ENCODE data around the gene ATP11C.
"Not testable (repeated sequence)": the region's sequence is repeated elsewhere in the genome, so short reads cannot be mapped to it uniquely, and the experiment has no call there.

The ATP11C gene

DNA sequence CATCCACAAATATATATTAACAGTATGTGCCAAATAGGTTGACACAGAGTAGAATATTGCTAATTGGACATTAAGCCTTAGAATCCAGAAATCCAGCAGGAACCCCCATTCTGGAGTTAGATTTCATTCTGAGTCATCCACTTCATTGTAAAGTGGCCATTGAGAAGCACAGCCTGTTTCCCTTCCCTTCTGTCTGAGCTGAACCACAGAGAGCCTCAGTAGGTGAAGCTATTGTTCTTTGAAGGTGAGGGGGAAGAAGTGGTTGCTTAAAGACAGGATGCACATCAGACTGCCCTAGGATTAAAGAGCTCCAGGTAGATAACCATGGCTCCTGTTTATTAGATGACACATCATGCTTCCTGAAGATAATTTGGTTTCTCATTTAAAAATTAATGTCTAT is 194.3 kb downstream of the ATP11C start:
- DNase-seq (ENCODE audit: extremely low read depth in 1 of 2, low read depth in 1 of 2), result no peak

DNA sequence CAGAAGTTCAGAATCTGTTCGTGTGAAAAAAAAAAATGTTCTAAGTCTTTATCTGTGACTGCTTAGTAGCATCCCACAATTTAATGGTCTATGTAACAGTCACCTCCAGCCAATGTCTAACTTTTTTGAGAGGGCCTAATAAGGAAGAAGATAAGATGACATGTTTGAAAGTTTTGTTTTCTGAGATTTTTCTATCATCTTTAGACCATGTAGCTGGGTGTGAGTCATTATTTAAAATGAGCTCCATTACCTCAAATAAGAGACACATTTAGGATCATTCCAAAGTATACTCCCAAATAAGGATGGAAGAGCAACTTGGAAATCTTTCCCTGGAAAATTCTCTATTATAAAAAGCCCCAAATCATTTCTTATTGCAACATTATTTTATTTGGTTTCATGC is 196.7 kb downstream of the ATP11C start:
- no peak for DNase-seq (ENCODE audit: extremely low read depth in 1 of 2, low read depth in 1 of 2)

DNA sequence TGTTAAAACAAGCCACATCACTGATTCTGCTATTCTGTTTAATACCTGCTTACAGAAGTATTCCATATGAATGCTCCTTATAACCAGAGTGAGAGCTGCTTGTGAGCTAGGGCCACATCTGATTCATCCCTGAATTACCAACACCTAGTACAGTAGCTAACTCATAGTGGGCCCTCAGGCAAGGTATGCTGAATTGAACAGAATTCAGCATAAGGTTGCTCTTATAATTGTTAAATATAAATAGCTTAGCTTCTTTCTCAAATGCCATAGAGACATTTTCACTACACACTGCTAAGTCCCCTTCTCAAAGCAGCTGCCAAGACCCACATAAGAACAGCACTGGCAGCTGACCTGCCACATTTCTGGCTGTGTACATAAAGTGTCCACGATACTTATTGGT is 197.9 kb downstream of the ATP11C start:
- no peak for DNase-seq (ENCODE audit: extremely low read depth in 1 of 2, low read depth in 1 of 2)

DNA sequence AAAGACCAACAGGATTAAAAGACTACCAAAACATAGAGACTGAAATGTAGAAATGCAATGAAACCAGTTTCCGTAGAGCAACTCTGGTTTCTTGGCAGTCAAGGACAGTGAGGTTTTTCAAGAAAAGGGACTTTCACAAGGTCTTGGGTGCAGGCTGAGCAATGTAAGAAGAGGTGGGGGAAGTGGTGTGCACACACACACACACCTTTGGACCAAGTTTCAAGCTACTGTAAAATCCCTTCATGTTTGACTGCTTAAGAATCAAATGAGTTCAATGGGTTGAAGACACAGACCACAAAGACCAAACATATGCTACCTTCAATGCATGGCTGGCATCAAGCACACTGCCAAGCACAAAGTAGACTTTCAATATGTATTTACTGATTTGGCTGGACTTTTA is 207.1 kb downstream of the ATP11C start:
- DNase-seq (ENCODE audit: extremely low read depth in 1 of 2, low read depth in 1 of 2), result no peak

DNA sequence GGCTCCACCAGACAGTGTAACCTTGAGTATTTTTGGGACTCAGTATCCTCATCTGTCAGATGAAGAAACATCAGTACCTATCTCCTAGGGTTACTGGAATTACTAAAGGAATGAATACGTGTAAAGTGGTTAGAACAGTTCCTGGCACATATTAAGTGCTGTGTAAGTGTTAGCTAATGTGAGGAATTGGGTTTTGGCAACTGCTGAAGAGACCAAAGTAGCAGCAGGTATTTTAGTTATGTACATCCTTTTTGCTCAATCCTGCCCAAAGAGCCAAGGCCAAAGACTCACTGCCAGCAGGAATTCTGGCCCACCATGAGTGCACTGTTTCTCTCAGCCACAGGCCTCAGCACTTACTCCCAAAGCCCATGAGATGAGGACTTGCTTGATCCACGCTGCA is 208.2 kb downstream of the ATP11C start:
- no peak for DNase-seq (ENCODE audit: extremely low read depth in 1 of 2, low read depth in 1 of 2)

- DNase-seq (ENCODE audit: extremely low read depth in 1 of 2, low read depth in 1 of 2), result no peak
These were observed 211.9 kb downstream of the ATP11C start for GRCh38 chrX:139720979-139721378.

- no peak for DNase-seq (ENCODE audit: extremely low read depth in 1 of 2, low read depth in 1 of 2)
These were observed 212.7 kb downstream of the ATP11C start for GRCh38 chrX:139720136-139720535.

- DNase-seq (ENCODE audit: extremely low read depth in 1 of 2, low read depth in 1 of 2), result no peak
These were observed 224.8 kb downstream of the ATP11C start, which contains the start of gene MCF2 for GRCh38 chrX:139708067-139708466. Gene MCF2 (minus strand): TSS chrX:139708167. CDS start chrX:139651744, 56,423 bp downstream.

GRCh38 chrX:139702658-139703057 is 230.2 kb downstream of the ATP11C start:
- DNase-seq (ENCODE audit: extremely low read depth in 1 of 2, low read depth in 1 of 2), result no peak

DNA sequence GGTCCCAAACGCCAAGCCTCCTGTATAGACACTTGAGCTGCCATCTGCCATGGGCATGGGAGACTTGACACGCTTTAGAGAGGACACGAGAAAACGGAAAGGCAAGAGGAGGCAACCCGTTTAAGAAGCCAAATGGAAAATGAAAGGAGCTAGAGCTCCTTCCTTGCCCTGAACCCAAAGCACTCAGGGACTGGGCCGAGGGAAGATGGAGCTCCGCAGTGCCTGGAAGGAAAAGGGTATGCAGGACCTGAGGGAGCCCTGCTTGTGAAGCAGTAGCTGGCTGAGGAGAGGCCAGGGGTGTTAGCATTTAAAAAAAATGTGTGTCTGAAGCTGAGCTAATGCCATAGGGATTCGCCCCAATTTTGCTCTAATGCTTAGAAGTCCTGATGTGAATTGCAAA is 239.9 kb downstream of the ATP11C start:
- DNase-seq (ENCODE audit: extremely low read depth in 1 of 2, low read depth in 1 of 2), result no peak

- no peak for DNase-seq (ENCODE audit: extremely low read depth in 1 of 2, low read depth in 1 of 2)
These were observed 240.4 kb downstream of the ATP11C start for GRCh38 chrX:139692506-139692849.

DNA sequence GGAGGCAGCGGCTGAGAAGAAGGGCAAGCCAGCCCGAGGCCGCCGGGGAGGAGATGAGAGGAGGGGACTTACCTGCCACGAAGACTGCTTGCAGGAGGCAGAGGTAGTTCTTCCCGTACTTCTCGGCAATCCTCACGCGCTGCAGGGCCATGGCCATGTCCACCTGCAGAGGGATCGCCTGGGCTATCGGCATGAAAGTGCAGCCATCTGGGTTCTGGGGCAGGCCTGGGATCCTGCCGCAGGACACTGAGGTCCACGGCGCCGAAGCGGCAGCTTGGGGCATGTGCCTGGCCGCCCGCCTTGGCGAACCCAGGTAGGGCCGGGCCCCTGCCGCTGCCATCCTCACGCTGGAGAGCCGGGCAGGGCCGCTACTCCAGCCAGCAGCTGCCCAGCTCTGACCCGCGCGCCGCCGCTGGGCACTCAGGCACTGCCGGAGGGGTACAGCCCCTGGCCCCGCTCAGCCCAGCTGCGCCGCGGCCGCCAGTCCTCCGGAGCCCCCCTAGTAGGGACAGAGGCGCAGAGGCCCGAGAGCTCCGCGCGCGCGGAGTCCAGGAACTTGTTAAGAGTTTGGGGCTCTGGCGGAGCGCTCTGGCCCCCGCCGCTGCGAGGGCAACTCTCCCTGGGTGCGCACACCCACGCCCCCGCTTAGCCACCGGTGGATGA is 240.9 kb downstream of the ATP11C start:
- DNase-seq (ENCODE audit: extremely low read depth in 1 of 2, low read depth in 1 of 2), result no peak

- DNase-seq (ENCODE audit: extremely low read depth in 1 of 2, low read depth in 1 of 2), result no peak
These were observed 241.4 kb downstream of the ATP11C start for GRCh38 chrX:139691493-139691842.

GRCh38 chrX:139685175-139685574 is 247.7 kb downstream of the ATP11C start:
- DNase-seq (ENCODE audit: extremely low read depth in 1 of 2, low read depth in 1 of 2), result not testable (repeated sequence)

DNA sequence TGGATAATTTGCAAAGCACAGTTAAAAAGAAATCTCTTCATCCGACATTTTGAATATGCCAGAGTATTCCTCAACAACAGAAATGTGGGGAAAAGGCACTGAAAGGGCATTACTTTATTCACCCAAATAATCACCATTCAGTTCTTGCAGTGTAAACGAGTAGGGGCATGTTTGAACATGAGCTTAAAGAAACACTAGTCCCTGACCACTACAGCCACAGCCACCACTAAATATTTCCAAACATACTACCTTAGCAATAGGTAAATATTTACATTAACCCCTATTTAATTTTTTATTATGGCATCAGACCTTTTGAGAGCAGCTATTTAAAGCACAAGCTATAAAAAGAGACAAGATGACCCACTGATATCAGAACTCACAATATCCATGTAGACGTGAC is 252.5 kb downstream of the ATP11C start:
- DNase-seq (ENCODE audit: extremely low read depth in 1 of 2, low read depth in 1 of 2), result no peak

Data from activated CD8-positive, alpha-beta memory T cell treated with anti-CD3 and anti-CD28 coated beads for 1 hour (primary cell).